Stimulated activated CD4-positive, alpha-beta T cell treated with anti-CD3 and anti-CD28 coated beads, Interleukin-12 subunit alpha, Interleukin-12 subunit beta, amount 100 ng/mL, for 4 hours (primary cell): ENCODE data around the gene TMEM51.
"Not testable (repeated sequence)": the region's sequence is repeated elsewhere in the genome, so short reads cannot be mapped to it uniquely, and the experiment has no call there.

Source experiments
- DNase-seq: peaks from one replicate; pipeline ENCODE4 v3.0.0-alpha.2; 2020

TMEM51 gene

GRCh38 chr1:15128077-15128476 is 25.5 kb upstream of the TMEM51 start:
- DNase-seq: no peak

GRCh38 chr1:15128520-15129313 is 24.8 kb upstream of the TMEM51 start:
- DNase-seq: peak; percentile 73

- DNase-seq: no peak
Observed at GRCh38 chr1:15129944-15130343, 23.6 kb upstream of the TMEM51 start.

- no peak for DNase-seq
Observed at GRCh38 chr1:15130607-15131006, 22.9 kb upstream of the TMEM51 start.

GRCh38 chr1:15132965-15133364 is 20.6 kb upstream of the TMEM51 start:
- DNase-seq: no peak

- no peak for DNase-seq
Observed at GRCh38 chr1:15134285-15134684, 19.3 kb upstream of the TMEM51 start.

GRCh38 chr1:15135604-15136003 is 17.9 kb upstream of the TMEM51 start:
- not testable (repeated sequence) for DNase-seq

GRCh38 chr1:15137809-15138208 is 15.7 kb upstream of the TMEM51 start:
- no peak for DNase-seq

- no peak for DNase-seq
Observed at GRCh38 chr1:15139654-15140350, 13.7 kb upstream of the TMEM51 start.

- DNase-seq: no peak
Observed at GRCh38 chr1:15141935-15142539, 11.5 kb upstream of the TMEM51 start.

- DNase-seq: no peak
Observed at GRCh38 chr1:15145327-15145726, 8.2 kb upstream of the TMEM51 start.

- no peak for DNase-seq
Observed at GRCh38 chr1:15146142-15146680, 7.3 kb upstream of the TMEM51 start.

- DNase-seq: no peak
Observed at GRCh38 chr1:15146971-15147376, 6.6 kb upstream of the TMEM51 start.

- DNase-seq: no peak
Observed at GRCh38 chr1:15148004-15148403, 5.5 kb upstream of the TMEM51 start.

GRCh38 chr1:15148475-15148874 is 5.1 kb upstream of the TMEM51 start:
- no peak for DNase-seq

GRCh38 chr1:15148941-15149340 is 4.6 kb upstream of the TMEM51 start:
- no peak for DNase-seq

GRCh38 chr1:15150376-15150775 is 3.2 kb upstream of the TMEM51 start:
- no peak for DNase-seq

GRCh38 chr1:15151377-15151806 is 2.2 kb upstream of the TMEM51 start:
- DNase-seq: no peak

GRCh38 chr1:15151871-15152270 is 1.7 kb upstream of the TMEM51 start:
- no peak for DNase-seq

- DNase-seq: no peak
Observed at GRCh38 chr1:15152318-15153183, 996 bp upstream of the TMEM51 start.

GRCh38 chr1:15153842-15154479 is 414 bp downstream of the TMEM51 start:
- DNase-seq: peak; percentile 34

GRCh38 chr1:15154480-15155036 is 1.0 kb downstream of the TMEM51 start:
- no peak for DNase-seq
